ENCODE data around the gene IFNL2.
"Not testable (repeated sequence)": the region's sequence is repeated elsewhere in the genome, so short reads cannot be mapped to it uniquely, and the experiment has no call there.

- not testable (repeated sequence) for TF ChIP-seq CTCF, POLR2A (IDR thresholded peaks at IDR 0.05)
Measured at GRCh38 chr19:39244410-39245100, 23.6 kb upstream of the IFNL2 start, which contains the start of gene IFNL3.

Measured in esophagus squamous epithelium (tissue), 4 donors.